MM.1S (cell line): Measurements from ENCODE around the gene NUTM1.

Experiments used
- EZH2phosphoT487 ChIP-seq: fragments of 300-600 bp; sonication (generic); IDR thresholded peaks from 2 replicates; pipeline ENCODE4 v1.6.1; 2018; ENCODE audit warnings: antibody characterized with exemption, low read length
- TF ChIP-seq, protein P1 (sequence below): fragments of 300-600 bp; sonication (generic); IDR thresholded peaks from 2 replicates; pipeline ENCODE4 v1.5.1; 2016; ENCODE audit warnings: antibody characterized with exemption, low read length, mixed read lengths

DNA sequence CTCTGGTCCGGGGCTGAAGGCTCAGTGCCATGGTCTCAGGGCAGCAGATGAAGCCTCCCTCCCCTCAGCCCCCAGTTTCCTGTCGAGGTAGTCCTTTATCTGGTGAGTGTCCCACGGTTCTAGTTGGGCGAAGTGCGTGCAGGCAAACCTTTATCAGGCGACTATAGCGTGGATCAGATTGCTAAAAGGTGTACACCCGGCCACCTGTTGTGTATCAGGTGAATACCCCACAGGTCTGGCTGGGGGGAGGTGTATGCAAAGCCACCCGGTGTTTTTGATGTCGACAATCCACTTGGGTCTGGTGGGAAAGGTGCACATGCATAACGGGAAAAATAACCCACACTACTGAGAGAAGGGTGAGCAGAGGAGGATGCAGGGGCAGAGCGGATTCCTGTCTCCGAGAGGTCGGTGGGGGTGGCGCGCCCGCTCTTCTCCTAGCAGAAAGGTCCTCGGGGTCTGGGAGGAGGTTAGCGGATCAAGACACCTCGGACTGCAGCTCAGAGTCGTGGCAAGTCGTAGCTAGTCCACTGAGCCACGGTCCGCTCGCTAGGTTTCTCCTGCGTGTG is 6.0 kb upstream of the NUTM1 start:
- TF ChIP-seq, protein P1, sequence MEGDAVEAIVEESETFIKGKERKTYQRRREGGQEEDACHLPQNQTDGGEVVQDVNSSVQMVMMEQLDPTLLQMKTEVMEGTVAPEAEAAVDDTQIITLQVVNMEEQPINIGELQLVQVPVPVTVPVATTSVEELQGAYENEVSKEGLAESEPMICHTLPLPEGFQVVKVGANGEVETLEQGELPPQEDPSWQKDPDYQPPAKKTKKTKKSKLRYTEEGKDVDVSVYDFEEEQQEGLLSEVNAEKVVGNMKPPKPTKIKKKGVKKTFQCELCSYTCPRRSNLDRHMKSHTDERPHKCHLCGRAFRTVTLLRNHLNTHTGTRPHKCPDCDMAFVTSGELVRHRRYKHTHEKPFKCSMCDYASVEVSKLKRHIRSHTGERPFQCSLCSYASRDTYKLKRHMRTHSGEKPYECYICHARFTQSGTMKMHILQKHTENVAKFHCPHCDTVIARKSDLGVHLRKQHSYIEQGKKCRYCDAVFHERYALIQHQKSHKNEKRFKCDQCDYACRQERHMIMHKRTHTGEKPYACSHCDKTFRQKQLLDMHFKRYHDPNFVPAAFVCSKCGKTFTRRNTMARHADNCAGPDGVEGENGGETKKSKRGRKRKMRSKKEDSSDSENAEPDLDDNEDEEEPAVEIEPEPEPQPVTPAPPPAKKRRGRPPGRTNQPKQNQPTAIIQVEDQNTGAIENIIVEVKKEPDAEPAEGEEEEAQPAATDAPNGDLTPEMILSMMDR: no peak
- no peak for TF ChIP-seq EZH2phosphoT487
